SHP77 treated with DMSO at 0.1 percent for 48 hours (cell line): ENCODE measurements around the gene HSBP1L1.

Experiments
- DNase-seq: peaks from one replicate; lab custom pipeline; 2025; lab: John Stamatoyannopoulos, UW

HSBP1L1 gene

GRCh38 chr18:79961527-79962291 lies 2.7 kb upstream of the HSBP1L1 start:
- DNase-seq: no peak

DNA sequence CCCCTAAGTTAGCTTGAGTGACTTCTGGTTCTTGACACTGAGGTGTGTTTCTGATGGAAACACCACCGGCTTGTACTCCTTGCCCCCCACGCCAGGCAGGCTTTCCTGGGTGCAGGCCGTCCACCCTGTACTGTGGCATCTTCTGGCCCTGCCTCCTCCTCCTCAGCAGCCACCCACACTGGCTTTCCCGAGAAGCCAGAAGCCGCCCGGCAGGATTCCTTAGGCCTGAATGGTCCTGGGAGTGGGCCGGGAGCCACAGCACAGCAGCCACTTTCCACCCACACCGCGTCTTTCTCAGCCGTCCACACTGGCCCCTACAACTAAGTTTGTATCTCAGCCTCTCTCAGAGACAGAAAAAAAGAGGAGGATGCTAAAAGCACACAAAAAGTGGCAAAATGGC lies 2.1 kb upstream of the HSBP1L1 start:
- DNase-seq: no peak

GRCh38 chr18:79962835-79963657 lies 1.4 kb upstream of the HSBP1L1 start:
- no peak for DNase-seq

DNA sequence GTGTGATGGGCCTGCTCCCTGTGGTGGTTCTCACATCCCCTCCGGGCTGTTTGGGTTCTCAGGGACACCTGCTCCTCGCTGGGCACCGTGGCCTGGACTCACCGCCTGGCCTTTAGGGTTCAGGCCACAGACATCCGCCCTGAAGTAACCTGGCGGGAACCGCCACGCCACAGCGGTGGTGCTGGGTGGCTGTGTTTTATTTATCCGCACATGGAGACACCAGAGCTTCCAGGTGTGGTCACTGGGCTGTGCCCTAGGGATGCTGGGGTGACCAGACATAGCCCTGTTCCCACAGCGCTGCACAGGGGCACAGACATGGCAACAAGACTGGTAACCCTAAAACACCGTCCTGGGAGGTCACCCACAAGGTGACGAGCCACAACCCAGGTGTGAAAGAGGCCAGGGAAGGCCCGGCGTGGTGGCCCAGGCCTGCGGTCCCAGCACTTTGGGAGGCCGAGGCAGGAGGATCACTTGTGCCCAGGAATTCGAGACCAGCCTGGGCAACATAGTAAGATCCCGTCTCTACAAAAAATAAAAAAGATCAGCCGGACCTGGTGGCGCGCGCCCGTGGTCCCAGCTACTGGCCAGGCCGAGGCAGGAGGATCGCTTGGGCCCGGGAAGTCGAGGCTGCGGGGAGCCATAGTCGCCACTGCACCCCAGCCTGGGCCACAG lies 649 bp upstream of the HSBP1L1 start:
- DNase-seq: no peak

GRCh38 chr18:79965119-79965902 lies 868 bp downstream of the HSBP1L1 start:
- DNase-seq: no peak

- no peak for DNase-seq
These were observed 6.1 kb downstream of the HSBP1L1 start for GRCh38 chr18:79970419-79971133.

GRCh38 chr18:79971211-79971952 lies 6.9 kb downstream of the HSBP1L1 start:
- DNase-seq: no peak

GRCh38 chr18:79971986-79972385 lies 7.5 kb downstream of the HSBP1L1 start:
- no peak for DNase-seq

GRCh38 chr18:79972720-79973119 lies 8.3 kb downstream of the HSBP1L1 start:
- DNase-seq: no peak

DNA sequence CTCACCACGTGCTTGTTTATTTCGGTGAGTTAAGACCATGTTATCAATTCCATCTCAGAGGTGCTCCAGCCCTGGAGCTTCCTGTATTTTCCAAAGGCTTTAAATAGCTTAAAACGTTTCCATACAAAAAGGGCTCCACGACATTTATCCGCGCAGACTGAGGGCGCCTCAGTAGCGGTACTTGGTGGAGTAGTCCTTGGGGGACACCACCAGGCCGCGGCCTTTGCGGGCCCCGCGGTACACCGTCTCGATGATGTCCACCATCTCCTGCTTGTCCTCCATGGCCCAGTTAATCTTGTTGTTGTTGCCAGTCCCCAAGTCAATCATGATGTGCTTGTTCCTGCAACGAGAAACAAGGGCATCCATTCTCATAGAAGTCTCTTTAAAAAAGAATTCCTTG lies 9.1 kb downstream of the HSBP1L1 start:
- DNase-seq: no peak

DNA sequence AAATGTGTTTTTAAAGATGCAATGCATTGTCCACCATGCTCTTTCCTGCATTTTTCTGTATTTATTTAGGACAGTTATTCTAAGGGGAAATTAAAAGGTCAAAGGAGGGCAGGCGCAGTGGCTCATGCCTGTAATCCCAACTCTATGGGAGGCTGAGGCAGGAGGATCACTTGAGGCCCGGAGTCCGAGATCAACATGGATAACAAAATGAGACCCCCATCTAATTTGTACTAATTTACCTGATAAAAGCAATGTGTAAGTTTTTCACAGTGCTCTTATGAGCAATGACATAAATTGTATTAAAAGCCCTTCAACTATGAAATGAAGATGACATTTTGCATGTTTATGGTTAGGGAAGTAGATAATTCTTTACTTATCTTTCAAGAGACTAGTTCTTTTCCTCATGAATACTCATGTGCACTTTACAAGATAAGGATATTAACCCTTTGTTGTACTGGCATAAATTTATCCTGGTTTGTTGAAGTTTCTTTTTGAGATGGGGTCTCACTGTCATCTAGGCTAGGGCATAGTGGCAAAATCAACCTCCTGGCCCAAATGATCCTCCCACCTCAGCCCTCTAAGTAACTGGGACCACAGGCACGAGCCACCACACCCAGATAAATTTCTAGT lies 9.7 kb downstream of the HSBP1L1 start:
- no peak for DNase-seq

GRCh38 chr18:79975043-79975442 lies 10.6 kb downstream of the HSBP1L1 start:
- no peak for DNase-seq

DNA sequence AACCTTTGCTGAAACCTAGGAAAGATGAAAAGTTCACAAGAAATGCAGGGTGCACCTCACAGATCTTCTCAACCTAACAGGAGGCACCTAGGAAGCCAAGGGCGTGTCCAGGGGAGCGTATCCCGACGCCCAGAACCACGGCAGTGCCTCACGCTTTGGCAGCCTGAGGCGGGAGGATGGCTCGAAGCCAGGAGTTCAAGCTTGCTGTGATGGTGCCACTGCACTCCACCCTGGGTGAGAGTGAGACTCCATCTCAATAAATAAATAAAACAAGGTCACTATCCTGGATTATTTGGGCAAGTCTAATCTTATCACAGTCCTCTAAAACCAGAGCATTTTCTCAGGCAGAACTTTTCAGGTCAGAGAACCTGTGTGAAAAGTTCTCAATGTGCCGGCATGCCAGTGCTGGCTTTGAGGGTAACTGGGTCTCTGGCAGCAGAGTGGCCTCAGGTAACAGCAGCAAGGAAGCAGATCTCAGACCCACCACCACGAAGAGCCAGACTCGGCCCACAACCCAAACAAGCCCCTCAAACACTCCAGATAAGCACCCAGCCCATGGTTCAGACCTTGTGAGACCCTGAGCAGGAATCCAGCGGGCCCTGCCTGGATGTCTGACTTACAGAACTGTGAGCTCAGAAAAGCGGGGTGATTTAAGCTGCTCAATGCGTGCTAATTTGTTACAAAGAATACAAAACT lies 11.7 kb downstream of the HSBP1L1 start:
- no peak for DNase-seq

GRCh38 chr18:79979843-79980242 lies 15.4 kb downstream of the HSBP1L1 start:
- no peak for DNase-seq

GRCh38 chr18:79980585-79980984 lies 16.1 kb downstream of the HSBP1L1 start:
- DNase-seq: no peak

- no peak for DNase-seq
These were observed 18.3 kb downstream of the HSBP1L1 start for GRCh38 chr18:79982736-79983135.

- DNase-seq: no peak
These were observed 18.8 kb downstream of the HSBP1L1 start for GRCh38 chr18:79983253-79983652.

DNA sequence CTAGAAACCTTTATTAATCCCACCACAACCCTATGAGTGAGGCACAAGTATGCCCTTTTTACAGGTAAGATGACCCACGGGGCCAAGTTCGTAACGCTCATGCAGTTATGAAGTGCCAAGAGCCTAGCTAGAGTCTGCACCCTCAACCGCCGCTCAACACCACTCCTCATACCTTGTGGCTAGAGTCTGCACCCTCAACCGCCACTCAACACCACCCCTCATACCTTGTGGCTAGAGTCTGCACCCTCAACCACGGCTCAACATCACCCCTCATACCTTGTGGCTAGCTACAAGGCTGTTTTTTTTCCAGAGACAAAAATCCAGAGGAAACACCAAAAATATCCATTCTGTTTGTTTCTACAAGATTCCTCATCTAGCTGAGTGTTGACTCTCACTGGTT lies 19.4 kb downstream of the HSBP1L1 start:
- DNase-seq: no peak

- DNase-seq: no peak
These were observed 20.7 kb downstream of the HSBP1L1 start for GRCh38 chr18:79985172-79985571.

DNA sequence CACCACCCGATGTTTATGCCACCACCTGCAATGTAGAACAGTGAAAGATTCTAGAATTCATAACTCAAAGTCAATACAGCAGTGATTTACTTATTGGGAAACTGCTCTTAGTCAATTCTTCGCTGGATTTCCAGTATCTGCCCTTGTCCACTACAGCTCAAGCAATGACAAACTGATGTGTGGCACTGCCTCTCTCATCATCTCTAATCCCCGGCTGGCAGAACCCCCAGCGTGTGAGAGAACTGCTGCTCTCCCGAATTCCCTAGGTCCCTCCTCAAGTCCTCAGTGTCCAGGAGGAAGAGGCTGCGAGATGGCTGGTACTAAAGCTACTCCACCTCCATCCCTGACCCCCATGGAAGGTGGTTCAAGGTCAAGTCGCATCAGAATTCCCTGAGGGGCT lies 22.3 kb downstream of the HSBP1L1 start:
- DNase-seq: no peak
